HepG2 (cell line): ENCODE results near the gene ACAP3. TPM values are rescaled to one million over a fixed set of nuclear protein-coding genes. Genes with fewer than 3 reads are reported as not detected.

Source experiments
- CBFB ChIP-seq: sonication (generic); formaldehyde crosslinking; IDR thresholded peaks from 2 replicates; pipeline ENCODE4 v1.4.0; 2020; ENCODE audit warnings: missing genetic modification reagents
- CHD4 ChIP-seq: fragments of 200-600 bp; sonication (generic); IDR thresholded peaks from 2 replicates; pipeline ENCODE4 v1.7.0; 2017; ENCODE audit warnings: mild to moderate bottlenecking, low read length, borderline replicate concordance
- ELF3 ChIP-seq: IDR thresholded peaks from 2 replicates; pipeline ENCODE4 v1.6.1; 2016; ENCODE audit warnings: missing genetic modification reagents, missing compliant biosample characterization
- GABPA ChIP-seq, 2 experiments: IDR thresholded peaks; 2 replicates each; pipeline ENCODE4 v1.6.1; 2011 to 2016; ENCODE audit warnings: low read depth in 2 of 2, low read length in 1 of 2, missing biosample characterization in 1 of 2, missing genetic modification characterization in 1 of 2
- HNF4G ChIP-seq, 2 experiments: sonication (generic) in 1 of 2; formaldehyde crosslinking in 1 of 2; IDR thresholded peaks; 2 replicates each; pipeline versions ENCODE4 v1.4.0 to v1.6.1; 2011 to 2020; ENCODE audit warnings: borderline replicate concordance in 2 of 2, low read depth in 2 of 2, mild to moderate bottlenecking in 2 of 2, low read length in 1 of 2, missing genetic modification reagents in 1 of 2, moderate library complexity in 1 of 2
- KLF11 ChIP-seq: IDR thresholded peaks from 2 replicates; pipeline ENCODE4 v1.6.1; 2016; ENCODE audit warnings: missing compliant biosample characterization
- MED8 ChIP-seq: sonication (generic); formaldehyde crosslinking; IDR thresholded peaks from 2 replicates; pipeline ENCODE4 v1.8.1; 2023; ENCODE audit warnings: mild to moderate bottlenecking, missing genetic modification reagents; ENCODE audit not compliant: insufficient replicate concordance
- NAIF1 ChIP-seq: sonication (generic); formaldehyde crosslinking; IDR thresholded peaks from 2 replicates; pipeline ENCODE4 v1.5.0; 2020; ENCODE audit warnings: mild to moderate bottlenecking, missing genetic modification reagents, borderline replicate concordance
- NFE2L1 ChIP-seq: sonication (generic); formaldehyde crosslinking; IDR thresholded peaks from 2 replicates; pipeline ENCODE4 v1.4.0; 2020; ENCODE audit warnings: missing genetic modification reagents, mild to moderate bottlenecking, borderline replicate concordance
- PAF1 ChIP-seq: IDR thresholded peaks from 2 replicates; pipeline ENCODE4 v1.6.1; 2016; ENCODE audit warnings: missing genetic modification reagents, missing compliant biosample characterization
- SOX13 ChIP-seq, 3 experiments: fragments of 450-650 bp in 1 of 3; sonication (generic) in 1 of 3; formaldehyde crosslinking in 1 of 3; IDR thresholded peaks in 2 of 3; conservative IDR thresholded peaks in 1 of 3; 2 replicates each; pipeline versions ENCODE4 v1.5.0 to v1.6.1; 2016 to 2020; ENCODE audit warnings: antibody characterized with exemption in 1 of 3, mild to moderate bottlenecking in 1 of 3, missing compliant biosample characterization in 1 of 3, missing genetic modification reagents in 1 of 3, moderate library complexity in 1 of 3
- TEAD3 ChIP-seq: optimal IDR thresholded peaks from 2 replicates; pipeline ENCODE3; 2016; ENCODE audit warnings: borderline replicate concordance
- TGIF2 ChIP-seq: IDR thresholded peaks from 2 replicates; pipeline ENCODE4 v1.6.1; 2016; ENCODE audit warnings: control low read depth, missing compliant biosample characterization
- YEATS4 ChIP-seq: sonication (generic); formaldehyde crosslinking; IDR thresholded peaks from 2 replicates; pipeline ENCODE4 v1.4.0; 2020; ENCODE audit warnings: missing genetic modification reagents, borderline replicate concordance
- ZIK1 ChIP-seq: sonication (generic); formaldehyde crosslinking; IDR thresholded peaks from 2 replicates; pipeline ENCODE4 v1.5.0; 2020; ENCODE audit warnings: mild to moderate bottlenecking, low read depth, missing genetic modification reagents, borderline replicate concordance
- ZKSCAN1 ChIP-seq: fragments of 150-350 bp; IDR thresholded peaks from 2 replicates; pipeline ENCODE4 v1.6.1; 2014; ENCODE audit warnings: low read length
- ZNF24 ChIP-seq: fragments of 450-650 bp; IDR thresholded peaks from 2 replicates; pipeline ENCODE4 v1.6.1; 2017; ENCODE audit warnings: antibody characterized with exemption, mild to moderate bottlenecking
- ZNF451 ChIP-seq: sonication (generic); formaldehyde crosslinking; IDR thresholded peaks from 2 replicates; pipeline ENCODE4 v1.5.0; 2020; ENCODE audit warnings: mild to moderate bottlenecking, missing genetic modification reagents
- ZNF512 ChIP-seq: sonication (generic); formaldehyde crosslinking; IDR thresholded peaks from 2 replicates; pipeline ENCODE4 v1.4.0; 2020; ENCODE audit warnings: mild to moderate bottlenecking, missing genetic modification reagents
- ZNF549 ChIP-seq: sonication (generic); formaldehyde crosslinking; IDR thresholded peaks from 2 replicates; pipeline ENCODE4 v1.5.0; 2020; ENCODE audit warnings: missing genetic modification reagents
- ZNF672 ChIP-seq: sonication (generic); formaldehyde crosslinking; IDR thresholded peaks from 2 replicates; pipeline ENCODE4 v1.8.1; 2022; ENCODE audit warnings: missing genetic modification reagents
- ZNF816 ChIP-seq: sonication (generic); formaldehyde crosslinking; IDR thresholded peaks from 2 replicates; pipeline ENCODE4 v1.8.0; 2022; ENCODE audit warnings: missing genetic modification reagents, mild to moderate bottlenecking, borderline replicate concordance
- ZSCAN21 ChIP-seq: sonication (generic); formaldehyde crosslinking; IDR thresholded peaks from 2 replicates; pipeline ENCODE4 v1.8.0; 2022; ENCODE audit warnings: mild to moderate bottlenecking, missing genetic modification reagents, moderate library complexity, borderline replicate concordance
- polyA plus RNA-seq, 8 experiments: library from polyadenylated mRNA; depleted of rRNA in 3 of 8; stranded (reverse) in 7 of 8; unstranded in 1 of 8; fragments of >200 nt; fragmentation: Illumina TruSeq in 4 of 8; extraction: Trizol in 4 of 8; gene quantifications; 2 replicates each; pipeline versions ENCODE4 v1.2.1 to v1.2.3, GENCODE V29; 2011 to 2016; ENCODE audit warnings: low read depth in 4 of 8, missing spikeins in 1 of 8, mixed read lengths in 1 of 8; ENCODE audit not compliant: insufficient read depth in 1 of 8
- total RNA-seq, 5 experiments: library from RNA; depleted of rRNA; stranded (reverse); fragments of >200 nt; fragmentation: Illumina TruSeq; extraction: Trizol; gene quantifications; 2 replicates each; pipeline ENCODE4 v1.2.3, GENCODE V29; 2016; ENCODE audit warnings: low read depth in 1 of 5
- TF ChIP-seq, protein P1 (sequence below): IDR thresholded peaks from 2 replicates; pipeline ENCODE4 v1.6.1; 2016; ENCODE audit warnings: mild to moderate bottlenecking, missing biosample characterization, missing genetic modification reagents
- TF ChIP-seq, protein P2 (sequence below): sonication (generic); formaldehyde crosslinking; IDR thresholded peaks from 2 replicates; pipeline ENCODE4 v1.4.0; 2020; ENCODE audit warnings: mild to moderate bottlenecking, low read depth, missing genetic modification reagents
- TF ChIP-seq, protein P3 (sequence below): sonication (generic); formaldehyde crosslinking; IDR thresholded peaks from 2 replicates; pipeline ENCODE4 v1.8.1; 2022; ENCODE audit warnings: mild to moderate bottlenecking, missing genetic modification reagents

The ACAP3 gene
- total and polyA plus RNA-seq, 2 of the 13 experiments (the other 11 are each of a cell fraction or from before 2014, with no cell fraction given), result 29.4 to 50.8 TPM

- TF ChIP-seq, protein P1, sequence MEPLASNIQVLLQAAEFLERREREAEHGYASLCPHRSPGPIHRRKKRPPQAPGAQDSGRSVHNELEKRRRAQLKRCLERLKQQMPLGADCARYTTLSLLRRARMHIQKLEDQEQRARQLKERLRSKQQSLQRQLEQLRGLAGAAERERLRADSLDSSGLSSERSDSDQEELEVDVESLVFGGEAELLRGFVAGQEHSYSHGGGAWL, result peak; percentile 27; the same call in 1 of the 2 replicates
- TF ChIP-seq CBFB (CRISPR knock-in tag) (no peak), ZIK1 (CRISPR knock-in tag) (peak; percentile 75; the same call in 1 of the 2 replicates), KLF11 (no peak), TGIF2 (CRISPR knock-in tag) (no peak; the same call in 1 of the 2 replicates), NFE2L1 (CRISPR knock-in tag) (no peak), TEAD3 (CRISPR knock-in tag) (peak; percentile 18), GABPA (IDR thresholded peaks at IDR 0.05; ENCODE audit: low read depth, low read length) (no peak), GABPA (CRISPR knock-in tag; IDR thresholded peaks at IDR 0.05; ENCODE audit: low read depth) (peak; percentile 89), ZNF549 (no peak), ZNF451 (CRISPR knock-in tag) (no peak), HNF4G (IDR thresholded peaks at IDR 0.05; ENCODE audit: borderline replicate concordance, low read depth, low read length) (no peak), HNF4G (CRISPR knock-in tag; IDR thresholded peaks at IDR 0.05; ENCODE audit: borderline replicate concordance, low read depth) (no peak), YEATS4 (peak; percentile 79), ZNF24 (no peak), ZNF512 (no peak), ZNF816 (no peak), ELF3 (CRISPR knock-in tag) (no peak), ZNF672 (no peak), CHD4 (no peak), ZSCAN21 (CRISPR knock-in tag) (no peak; the same call in 1 of the 2 replicates), SOX13 (IDR thresholded peaks at IDR 0.05) (no peak), SOX13 (CRISPR knock-in tag; conservative IDR thresholded peaks at IDR 0.05 in 1 of 2, IDR thresholded peaks at IDR 0.05 in 1 of 2) (no peak), ZKSCAN1 (no peak), NAIF1 (CRISPR knock-in tag) (peak; percentile 50; the same call in 1 of the 2 replicates), MED8 (CRISPR knock-in tag) (no peak), PAF1 (no peak)
- TF ChIP-seq, protein P2, sequence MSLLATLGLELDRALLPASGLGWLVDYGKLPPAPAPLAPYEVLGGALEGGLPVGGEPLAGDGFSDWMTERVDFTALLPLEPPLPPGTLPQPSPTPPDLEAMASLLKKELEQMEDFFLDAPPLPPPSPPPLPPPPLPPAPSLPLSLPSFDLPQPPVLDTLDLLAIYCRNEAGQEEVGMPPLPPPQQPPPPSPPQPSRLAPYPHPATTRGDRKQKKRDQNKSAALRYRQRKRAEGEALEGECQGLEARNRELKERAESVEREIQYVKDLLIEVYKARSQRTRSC, result no peak
- TF ChIP-seq, protein P3, sequence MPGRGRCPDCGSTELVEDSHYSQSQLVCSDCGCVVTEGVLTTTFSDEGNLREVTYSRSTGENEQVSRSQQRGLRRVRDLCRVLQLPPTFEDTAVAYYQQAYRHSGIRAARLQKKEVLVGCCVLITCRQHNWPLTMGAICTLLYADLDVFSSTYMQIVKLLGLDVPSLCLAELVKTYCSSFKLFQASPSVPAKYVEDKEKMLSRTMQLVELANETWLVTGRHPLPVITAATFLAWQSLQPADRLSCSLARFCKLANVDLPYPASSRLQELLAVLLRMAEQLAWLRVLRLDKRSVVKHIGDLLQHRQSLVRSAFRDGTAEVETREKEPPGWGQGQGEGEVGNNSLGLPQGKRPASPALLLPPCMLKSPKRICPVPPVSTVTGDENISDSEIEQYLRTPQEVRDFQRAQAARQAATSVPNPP (CRISPR knock-in tag), result 0 out of 2 replicates have a peak, but pooled peaks have one; percentile 50
These were observed 34.0 kb downstream of the ACAP3 start, which contains the start of gene UBE2J2 (continued) for GRCh38 chr1:1273512-1274298.
